G401.6 (cell line): ENCODE data around the gene KNDC1.
"Not testable (repeated sequence)": the region's sequence is repeated elsewhere in the genome, so short reads cannot be mapped to it uniquely, and the experiment has no call there.

ENCODE experiments used
- FAIRE-seq: peaks from 2 replicates; lab custom pipeline; 2012; peaks lifted over from hg19 to GRCh38; lab: Jason Lieb, UNC

The KNDC1 gene

GRCh38 chr10:133207041-133207600 lies 47.1 kb downstream of the KNDC1 start:
- FAIRE-seq: no peak

GRCh38 chr10:133207627-133208026 lies 47.6 kb downstream of the KNDC1 start:
- no peak for FAIRE-seq

- no peak for FAIRE-seq
Observed at GRCh38 chr10:133208466-133208865, 48.4 kb downstream of the KNDC1 start.

- no peak for FAIRE-seq
Observed at GRCh38 chr10:133209117-133209516, 49.1 kb downstream of the KNDC1 start.

GRCh38 chr10:133209641-133210040 lies 49.6 kb downstream of the KNDC1 start:
- FAIRE-seq: no peak

GRCh38 chr10:133210398-133211140 lies 50.5 kb downstream of the KNDC1 start:
- no peak for FAIRE-seq

GRCh38 chr10:133211141-133211830 lies 51.3 kb downstream of the KNDC1 start:
- no peak for FAIRE-seq

- FAIRE-seq: no peak
Observed at GRCh38 chr10:133211959-133212852, 52.2 kb downstream of the KNDC1 start.

GRCh38 chr10:133212853-133213494 lies 53.0 kb downstream of the KNDC1 start:
- no peak for FAIRE-seq

- FAIRE-seq: no peak
Observed at GRCh38 chr10:133213641-133214467, 53.8 kb downstream of the KNDC1 start.

GRCh38 chr10:133214468-133215410 lies 54.7 kb downstream of the KNDC1 start:
- no peak for FAIRE-seq

- FAIRE-seq: no peak
Observed at GRCh38 chr10:133215586-133215985, 55.6 kb downstream of the KNDC1 start.

GRCh38 chr10:133216776-133217175 lies 56.8 kb downstream of the KNDC1 start:
- no peak for FAIRE-seq

GRCh38 chr10:133217800-133218589 lies 58.0 kb downstream of the KNDC1 start:
- no peak for FAIRE-seq

GRCh38 chr10:133218891-133219290 lies 58.9 kb downstream of the KNDC1 start:
- no peak for FAIRE-seq

- no peak for FAIRE-seq
Observed at GRCh38 chr10:133219782-133220181, 59.8 kb downstream of the KNDC1 start.

GRCh38 chr10:133221331-133221730 lies 61.3 kb downstream of the KNDC1 start:
- no peak for FAIRE-seq

GRCh38 chr10:133221756-133222155 lies 61.7 kb downstream of the KNDC1 start:
- not testable (repeated sequence) for FAIRE-seq

- no peak for FAIRE-seq
Observed at GRCh38 chr10:133224076-133224475, 64.1 kb downstream of the KNDC1 start.
